CD8-positive, alpha-beta memory T cell (primary cell): ENCODE measurements around the gene FAM221B. TPM values are rescaled to one million over a fixed set of nuclear protein-coding genes. Genes with fewer than 3 reads are reported as not detected.
A peak's percentile ranks its signal among the peaks of the same experiment; 100 is the strongest.

Experiments
- CTCF ChIA-PET: fragments of 350-600 bp; sonication (Branson Sonifier 250); formaldehyde crosslinking; loops from one replicate; lab custom pipeline; 2021; ENCODE audit warnings: antibody characterized with exemption; lab: Charles Lee
- POLR2A ChIA-PET: fragments of 350-600 bp; sonication (Branson Sonifier 250); formaldehyde crosslinking; loops from one replicate; lab custom pipeline; 2021; ENCODE audit warnings: antibody characterized with exemption; lab: Charles Lee
- DNase-seq, 5 donors: peaks; one replicate each; pipeline versions ENCODE4 v3.0.0 to v3.0.0-alpha.2; 2020 to 2022; ENCODE audit warnings: mixed read lengths in 1 of 5
- H3K27ac ChIP-seq: one replicate; pipeline ENCODE4 v1.7.0; 2013; ENCODE audit warnings: low read depth, mild to moderate bottlenecking, low read length, moderate library complexity
- H3K27me3 ChIP-seq: 2 replicates; pipeline ENCODE4 v1.7.0; 2013; ENCODE audit warnings: low read length, mild to moderate bottlenecking; ENCODE audit not compliant: insufficient read depth, poor library complexity, severe bottlenecking
- H3K36me3 ChIP-seq: 2 replicates; pipeline ENCODE4 v1.7.0; 2013; ENCODE audit warnings: mild to moderate bottlenecking, low read length, moderate library complexity; ENCODE audit not compliant: insufficient read depth
- H3K4me1 ChIP-seq: 2 replicates; pipeline ENCODE4 v1.7.0; 2013; ENCODE audit warnings: mild to moderate bottlenecking, low read length, moderate library complexity; ENCODE audit not compliant: insufficient read depth
- H3K4me3 ChIP-seq: 2 replicates; pipeline ENCODE4 v1.7.0; 2013; ENCODE audit warnings: mild to moderate bottlenecking, low read length
- H3K9me3 ChIP-seq: 2 replicates; pipeline ENCODE4 v1.7.0; 2013; ENCODE audit warnings: mild to moderate bottlenecking, low read length
- H3K27ac Mint-ChIP-seq, 8 donors: one replicate each; pipeline ENCODE4 v1.8.0; 2020 to 2021; ENCODE audit warnings: mixed read lengths in 8 of 8, mild to moderate bottlenecking in 6 of 8, inconsistent platforms in 3 of 8, moderate library complexity in 3 of 8
- H3K27me3 Mint-ChIP-seq, 2 donors: one replicate each; pipeline ENCODE4 v1.8.0; 2020 to 2021; ENCODE audit warnings: mixed read lengths in 2 of 2, mild to moderate bottlenecking in 1 of 2, moderate library complexity in 1 of 2
- H3K36me3 Mint-ChIP-seq, 3 donors: one replicate each; pipeline ENCODE4 v1.8.0; 2020 to 2021; ENCODE audit warnings: mixed read lengths in 3 of 3, inconsistent platforms in 1 of 3, mild to moderate bottlenecking in 1 of 3
- H3K4me1 Mint-ChIP-seq, 3 donors: one replicate each; pipeline ENCODE4 v1.8.0; 2020 to 2021; ENCODE audit warnings: mixed read lengths in 3 of 3, inconsistent platforms in 1 of 3, mild to moderate bottlenecking in 1 of 3
- H3K4me3 Mint-ChIP-seq, 7 donors: one replicate each; pipeline ENCODE4 v1.8.0; 2020 to 2021; ENCODE audit warnings: mixed read lengths in 7 of 7, mild to moderate bottlenecking in 6 of 7, moderate library complexity in 4 of 7, inconsistent platforms in 2 of 7
- H3K9me3 Mint-ChIP-seq, 5 donors: one replicate each; pipeline ENCODE4 v1.8.0; 2020 to 2022; ENCODE audit warnings: mixed read lengths in 5 of 5, mild to moderate bottlenecking in 3 of 5, moderate library complexity in 2 of 5, inconsistent platforms in 1 of 5
- polyA plus RNA-seq: library from polyadenylated mRNA; unstranded; fragments of 300-500 nt; fragmentation: Illumina TruSeq; gene quantifications from one replicate; pipeline ENCODE4 v1.2.3, GENCODE V29; 2021
- total RNA-seq, 2 experiments: library from RNA; stranded (reverse); gene quantifications; one replicate each; pipeline ENCODE4 v1.2.3, GENCODE V29; 2021

The FAM221B gene
- total and polyA plus RNA-seq, 3 experiments from 2014 or later: not detected

GRCh38 chr9:35835766-35836165, 7.2 kb upstream of the FAM221B start:
- Mint-ChIP-seq H3K27ac (peak overlapping the region in 2 of 8 donors; percentile 2 to 10), H3K9me3 (no peaks in the 10 kb centered on the region), H3K36me3 (no peaks in the 10 kb centered on the region), H3K4me3 (no peak overlapping the region), H3K27me3 (no peaks in the 10 kb centered on the region), H3K4me1 (peaks cover 0 to 11% (median 0%) of the 10 kb centered on the region in 3 donors)
- Histone ChIP-seq H3K4me1 (no peaks in the 10 kb centered on the region), H3K27ac (no peak overlapping the region), H3K36me3 (no peaks in the 10 kb centered on the region), H3K4me3 (no peak overlapping the region), H3K27me3 (no peaks in the 10 kb centered on the region), H3K9me3 (no peaks in the 10 kb centered on the region)
- DNase-seq: no peak
- POLR2A ChIA-PET: no interaction called here
- CTCF ChIA-PET: interaction anchor here (0.7 to 2.8 kb wide), 6 partner anchors 10 to 100 kb away, joined by 3 to 18 read pairs (median 3); no protein-coding TSS in a partner anchor

- Histone ChIP-seq H3K36me3 (no peaks in the 10 kb centered on the region), H3K9me3 (no peaks in the 10 kb centered on the region), H3K4me3 (no peak overlapping the region), H3K4me1 (no peaks in the 10 kb centered on the region), H3K27me3 (no peaks in the 10 kb centered on the region), H3K27ac (no peak overlapping the region)
- no peak overlapping the region for H3K27ac Mint-ChIP-seq
- no peaks in the 10 kb centered on the region for H3K27me3 Mint-ChIP-seq
- no peak overlapping the region for H3K4me3 Mint-ChIP-seq
- H3K9me3 Mint-ChIP-seq: no peaks in the 10 kb centered on the region
- no peaks in the 10 kb centered on the region for H3K36me3 Mint-ChIP-seq
- ChIA-PET POLR2A (no interaction called here), CTCF (interaction anchor here (0.7 to 2.8 kb wide), 7 partner anchors 10 to 99 kb away, joined by 3 to 18 read pairs (median 3); no protein-coding TSS in a partner anchor)
- peaks cover 1 to 17% (median 1%) of the 10 kb centered on the region in 3 donors for H3K4me1 Mint-ChIP-seq
- DNase-seq: no peak
Measured at GRCh38 chr9:35835216-35835632, 6.7 kb upstream of the FAM221B start.

GRCh38 chr9:35834260-35835215, 6.0 kb upstream of the FAM221B start:
- Mint-ChIP-seq H3K27ac (peak overlapping the region in 3 of 8 donors; percentile 42 to 55 (median 44)), H3K36me3 (no peaks in the 10 kb centered on the region), H3K27me3 (no peaks in the 10 kb centered on the region), H3K4me1 (peaks cover 8 to 24% (median 8%) of the 10 kb centered on the region in 3 donors), H3K9me3 (no peaks in the 10 kb centered on the region), H3K4me3 (peak overlapping the region in 1 of 7 donors; percentile 51)
- Histone ChIP-seq H3K4me3 (no peak overlapping the region), H3K9me3 (no peaks in the 10 kb centered on the region), H3K27me3 (no peaks in the 10 kb centered on the region), H3K4me1 (peaks cover 7% of the 10 kb centered on the region), H3K36me3 (no peaks in the 10 kb centered on the region), H3K27ac (no peak overlapping the region)
- DNase-seq: no peak
- ChIA-PET CTCF (interaction anchor here (0.8 to 2.8 kb wide), 5 partner anchors 9 to 98 kb away, joined by 3 to 18 read pairs (median 4); no protein-coding TSS in a partner anchor), POLR2A (interaction anchor here (0.7 kb wide), 1 partner anchor 80 kb away, joined by 9 read pairs; no protein-coding TSS in a partner anchor)

- POLR2A ChIA-PET: no interaction called here
- H3K4me1 ChIP-seq: peaks cover 14% of the 10 kb centered on the region
Measured at GRCh38 chr9:35832814-35833213, 4.3 kb upstream of the FAM221B start.

DNA sequence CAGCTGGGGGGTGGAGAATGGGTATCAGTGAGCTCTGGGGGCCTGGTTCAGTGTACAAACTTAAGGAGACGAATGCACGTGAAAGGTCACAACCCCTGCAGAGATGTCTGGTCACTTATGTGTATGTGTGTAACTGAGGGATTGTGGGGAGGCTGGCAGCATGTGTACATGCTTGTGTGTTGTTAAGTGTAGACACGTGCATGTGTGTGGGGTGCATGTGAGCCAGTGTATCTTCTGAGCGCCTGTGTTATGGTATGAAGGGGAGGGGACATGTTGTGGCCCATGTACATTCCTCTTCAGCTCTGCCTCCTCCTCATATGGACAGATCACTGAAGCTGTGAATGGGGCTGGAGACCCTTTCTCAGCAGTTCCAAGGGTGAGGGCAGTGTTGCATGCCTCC, 2.5 kb upstream of the FAM221B start:
- DNase-seq: no peak
- H3K27me3 Mint-ChIP-seq: no peaks in the 10 kb centered on the region
- Histone ChIP-seq H3K4me3 (no peak overlapping the region), H3K27ac (no peak overlapping the region), H3K4me1 (peaks cover 14% of the 10 kb centered on the region), H3K9me3 (no peaks in the 10 kb centered on the region), H3K36me3 (no peaks in the 10 kb centered on the region), H3K27me3 (no peaks in the 10 kb centered on the region)
- peak overlapping the region in 1 of 8 donors; percentile 68 for H3K27ac Mint-ChIP-seq
- H3K36me3 Mint-ChIP-seq: peaks cover 0 to 4% (median 0%) of the 10 kb centered on the region in 3 donors
- ChIA-PET CTCF (interaction anchor here (1.8 to 2.5 kb wide), 2 partner anchors 17 to 41 kb away, joined by 5 to 8 read pairs; partner anchors contain the start of gene HINT2), POLR2A (interaction anchor here (0.7 kb wide), 1 partner anchor 102 kb away, joined by 3 read pairs; no protein-coding TSS in a partner anchor)
- peak overlapping the region in 5 of 7 donors; percentile 17 to 80 (median 48) for H3K4me3 Mint-ChIP-seq
- peaks cover 21 to 36% (median 22%) of the 10 kb centered on the region in 3 donors for H3K4me1 Mint-ChIP-seq
- H3K9me3 Mint-ChIP-seq: no peaks in the 10 kb centered on the region

More at GRCh38 chr9:35832814-35833213, 4.3 kb upstream of the FAM221B start:
- Mint-ChIP-seq H3K4me3 (peak overlapping the region in 1 of 7 donors; percentile 78), H3K36me3 (peaks cover 0 to 4% (median 0%) of the 10 kb centered on the region in 3 donors), H3K27ac (peak overlapping the region in 1 of 8 donors; percentile 43), H3K9me3 (no peaks in the 10 kb centered on the region), H3K27me3 (no peaks in the 10 kb centered on the region), H3K4me1 (peaks cover 18 to 34% (median 19%) of the 10 kb centered on the region in 3 donors)
- DNase-seq: no peak
- Histone ChIP-seq H3K27me3 (no peaks in the 10 kb centered on the region), H3K9me3 (no peaks in the 10 kb centered on the region), H3K36me3 (no peaks in the 10 kb centered on the region), H3K27ac (no peak overlapping the region), H3K4me3 (no peak overlapping the region)
- CTCF ChIA-PET: interaction anchor here (2.5 kb wide), 1 partner anchor 42 kb away, joined by 8 read pairs; no protein-coding TSS in a partner anchor

DNA sequence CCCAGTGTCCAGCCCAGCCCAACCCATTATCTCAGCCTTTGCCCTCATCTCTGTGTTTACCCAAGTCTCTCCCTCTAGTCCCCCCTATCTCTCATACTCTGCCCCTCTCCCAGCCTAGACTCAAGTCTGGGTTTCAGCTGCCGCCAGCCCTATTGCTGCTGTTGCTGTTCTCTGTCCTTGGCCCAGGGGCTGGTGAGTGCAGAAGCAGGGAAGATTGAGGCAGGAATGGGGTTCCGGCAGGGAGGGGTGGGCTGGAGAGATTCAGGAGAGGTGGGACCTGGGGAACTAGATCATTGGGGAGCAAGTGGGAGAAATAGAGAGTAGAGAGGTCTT, 1.2 kb upstream of the FAM221B start:
- ChIA-PET POLR2A (interaction anchor here (1.3 kb wide), 1 partner anchor 18 kb away, joined by 3 read pairs; the partner anchor contains the start of gene SPAG8), CTCF (no interaction called here)
- Histone ChIP-seq H3K4me1 (peaks cover 14% of the 10 kb centered on the region), H3K9me3 (no peaks in the 10 kb centered on the region), H3K27ac (peak overlapping the region; percentile 64), H3K4me3 (peak overlapping the region; percentile 90), H3K36me3 (no peaks in the 10 kb centered on the region), H3K27me3 (no peaks in the 10 kb centered on the region)
- peaks cover 22 to 38% (median 24%) of the 10 kb centered on the region in 3 donors for H3K4me1 Mint-ChIP-seq
- DNase-seq: no peak
- peak overlapping the region; percentile 79 to 89 (median 84) for H3K4me3 Mint-ChIP-seq
- H3K9me3 Mint-ChIP-seq: no peaks in the 10 kb centered on the region
- no peaks in the 10 kb centered on the region for H3K27me3 Mint-ChIP-seq
- peaks cover 0 to 4% (median 0%) of the 10 kb centered on the region in 3 donors for H3K36me3 Mint-ChIP-seq
- H3K27ac Mint-ChIP-seq: peak overlapping the region; percentile 81 to 95 (median 92)

- Mint-ChIP-seq H3K4me3 (peak within 1 kb of the TSS; percentile 89 to 99 (median 94)), H3K9me3 (no peaks in the 10 kb centered on the region), H3K36me3 (peaks cover 0 to 4% (median 0%) of the 10 kb centered on the region in 3 donors), H3K4me1 (peaks cover 22 to 38% (median 24%) of the 10 kb centered on the region in 3 donors), H3K27ac (peak within 1 kb of the TSS; percentile 81 to 99 (median 96)), H3K27me3 (no peaks in the 10 kb centered on the region)
- POLR2A ChIA-PET: interaction anchor here (0.6 to 1.5 kb wide), 4 partner anchors 14 to 119 kb away, joined by 3 to 5 read pairs (median 3); partner anchors contain the start of genes HINT2 and SPAG8
- Histone ChIP-seq H3K9me3 (no peaks in the 10 kb centered on the region), H3K4me1 (peaks cover 14% of the 10 kb centered on the region), H3K27me3 (no peaks in the 10 kb centered on the region), H3K27ac (peak within 1 kb of the TSS; percentile 64), H3K36me3 (no peaks in the 10 kb centered on the region), H3K4me3 (peak within 1 kb of the TSS; percentile 90)
- CTCF ChIA-PET: interaction anchor here (1.1 to 1.5 kb wide), 2 partner anchors 15 to 39 kb away, joined by 3 to 5 read pairs; partner anchors contain the start of gene HINT2
- peak; percentile 86 to 96 (median 93) for DNase-seq
Measured at GRCh38 chr9:35829084-35829763, 692 bp upstream of the FAM221B start, which contains the start of gene TMEM8B. Gene TMEM8B, plus strand, starts transcription at chr9:35829228. Its CDS starts 220 bp downstream, at chr9:35829448.
